IMR-90 (cell line): ENCODE measurements around the gene MAP2K2.

Experiments
- BHLHE40 ChIP-seq: fragments of 150-350 bp; IDR thresholded peaks from 2 replicates; pipeline ENCODE4 v1.6.1; 2016; ENCODE audit warnings: mild to moderate bottlenecking, low read depth, low read length
- CTCF ChIP-seq: conservative IDR thresholded peaks from 2 replicates; pipeline ENCODE4 v1.5.1; 2012; ENCODE audit warnings: mild to moderate bottlenecking, low read depth, low read length, improper control_type of control experiment
- MXI1 ChIP-seq: IDR thresholded peaks from 2 replicates; pipeline ENCODE4 v1.6.1; 2012; ENCODE audit warnings: low read depth, mild to moderate bottlenecking, low read length, moderate library complexity, borderline replicate concordance
- NFE2L2 ChIP-seq: fragments of 150-350 bp; IDR thresholded peaks from 2 replicates; pipeline ENCODE4 v1.6.1; 2016; ENCODE audit warnings: low read depth, mild to moderate bottlenecking, low read length
- RFX5 ChIP-seq: IDR thresholded peaks from 2 replicates; pipeline ENCODE4 v1.8.0; 2012; ENCODE audit warnings: low read depth, mild to moderate bottlenecking, low read length, moderate library complexity

- no peak for TF ChIP-seq CTCF
- TF ChIP-seq BHLHE40, result no peak
- TF ChIP-seq NFE2L2, result no peak
- TF ChIP-seq RFX5, result no peak
- no peak for TF ChIP-seq MXI1
Observed at GRCh38 chr19:4058693-4059452, 65.0 kb downstream of the MAP2K2 start.
